Lower leg skin (tissue), 4 donors: Measurements from ENCODE around the gene DBX2. TPM values are rescaled to one million over a fixed set of nuclear protein-coding genes. Genes with fewer than 3 reads are reported as not detected.

Experiments used
- DNase-seq, 2 donors: peaks; one replicate each; pipeline ENCODE4 v3.0.0-alpha.2; 2019; ENCODE audit warnings: low spot score in 2 of 2
- H3K4me3 ChIP-seq: fragments of 200-600 bp; sonication (generic); 2 replicates; pipeline ENCODE4 v1.5.1; 2017; ENCODE audit warnings: mild to moderate bottlenecking, low read depth; ENCODE audit not compliant: poor library complexity, severe bottlenecking
- CTCF ChIP-seq, 3 donors: fragments of 450-650 bp; IDR thresholded peaks; one replicate each; pipeline ENCODE4 v1.5.1; 2016; ENCODE audit warnings: antibody characterized with exemption in 3 of 3, mild to moderate bottlenecking in 3 of 3, moderate library complexity in 2 of 3
- POLR2A ChIP-seq, 2 donors: fragments of 450-650 bp; IDR thresholded peaks; one replicate each; pipeline ENCODE4 v1.6.1; 2016 to 2017; ENCODE audit warnings: antibody characterized with exemption in 2 of 2, mild to moderate bottlenecking in 1 of 2, moderate library complexity in 1 of 2
- WGBS, 2 donors: methylation state at CpG; one replicate each; pipeline ENCODE4 v1.1.5; 2018; 5-methylcytosine and 5-hydroxymethylcytosine counted together
- intact Hi-C: fragments of 100-400 bp; cut with DNase I; formaldehyde crosslinking; loops from one replicate; pipeline ENCODE4 v1.15.0; 2023; ENCODE audit warnings: low total_unique reads
- total RNA-seq, 4 donors: library from RNA; depleted of rRNA; stranded (reverse); fragments of >200 nt; gene quantifications; one replicate each; pipeline ENCODE4 v1.1.0, GENCODE V29; 2016

Gene DBX2
- total RNA-seq, 4 donors from 2014 or later, result 0.56 to 1.0 (median 0.91) TPM

- WGBS, 2 donors, result 41 to 47% methylated on average over 2 of the region's 2 CpGs
- TF ChIP-seq CTCF (IDR thresholded peaks at IDR 0.05) (no peak), POLR2A (IDR thresholded peaks at IDR 0.05) (no peak)
- DNase-seq, result no peak
- intact Hi-C loops, result no loop called here
- H3K4me3 ChIP-seq, result no peak overlapping the region
Measured at GRCh38 chr12:45077251-45077650, 26.4 kb upstream of the DBX2 start.

- intact Hi-C loops, result no loop called here
- DNase-seq, result no peak
- WGBS, 2 donors, result 40 to 44% methylated on average over 3 of the region's 3 CpGs
- H3K4me3 ChIP-seq, result no peak overlapping the region
- TF ChIP-seq CTCF (IDR thresholded peaks at IDR 0.05), result no peak
- TF ChIP-seq POLR2A (IDR thresholded peaks at IDR 0.05), result no peak
Measured at GRCh38 chr12:45076417-45077026, 25.6 kb upstream of the DBX2 start.

GRCh38 chr12:45075587-45076282 is 24.8 kb upstream of the DBX2 start:
- intact Hi-C loops, result no loop called here
- H3K4me3 ChIP-seq, result no peak overlapping the region
- no peak for DNase-seq
- TF ChIP-seq POLR2A (IDR thresholded peaks at IDR 0.05) (no peak), CTCF (IDR thresholded peaks at IDR 0.05) (no peak)
- WGBS, 2 donors, result 49% methylated on average over 6 of the region's 6 CpGs

- intact Hi-C loops, result no loop called here
- H3K4me3 ChIP-seq, result no peak overlapping the region
- TF ChIP-seq CTCF (IDR thresholded peaks at IDR 0.05), result no peak
- TF ChIP-seq POLR2A (IDR thresholded peaks at IDR 0.05), result no peak
- WGBS, 2 donors, result 93 to 94% methylated on average over 12 of the region's 12 CpGs
- DNase-seq, result no peak
Measured at GRCh38 chr12:45065125-45065626, 14.3 kb upstream of the DBX2 start.

GRCh38 chr12:45060976-45061375 is 10.1 kb upstream of the DBX2 start:
- no peak for DNase-seq
- TF ChIP-seq CTCF (IDR thresholded peaks at IDR 0.05) (no peak), POLR2A (IDR thresholded peaks at IDR 0.05) (no peak)
- no peak overlapping the region for H3K4me3 ChIP-seq
- intact Hi-C loops, result no loop called here
